MCF 10A (cell line): Measurements from ENCODE around the gene HMOX1. TPM values are rescaled to one million over a fixed set of nuclear protein-coding genes. Genes with fewer than 3 reads are reported as not detected.
A peak's percentile ranks its signal among the peaks of the same experiment; 100 is the strongest.

Source experiments
- BruUV-seq: library from RNA; stranded (reverse); fragments of 400-500 nt; replicated peaks from 2 replicates; lab custom pipeline; 2021; lab: Mats Ljungman, UMichigan
- CTCF ChIA-PET: fragments of 300-600 bp; sonication (Branson Sonifier 250); formaldehyde crosslinking; extraction: SDS; loops from one replicate; lab custom pipeline; 2021; ENCODE audit warnings: antibody characterized with exemption, inconsistent platforms; lab: Yijun Ruan, JAX
- POLR2A ChIA-PET: fragments of 300-600, 350-650 bp; sonication (Branson Sonifier 250); formaldehyde crosslinking; extraction: SDS; loops from one replicate; lab custom pipeline; 2020; ENCODE audit warnings: antibody characterized with exemption, inconsistent platforms; lab: Yijun Ruan, JAX
- DNase-seq: peaks from one replicate; pipeline ENCODE4 v3.0.0-alpha.2; 2018; ENCODE audit not compliant: unreplicated experiment
- H3K27ac Mint-ChIP-seq: one replicate; pipeline ENCODE4 v1.8.0; 2022; ENCODE audit warnings: mild to moderate bottlenecking, low read depth, mixed read lengths; ENCODE audit not compliant: unreplicated experiment
- H3K27me3 Mint-ChIP-seq: one replicate; pipeline ENCODE4 v1.8.0; 2022; ENCODE audit warnings: mixed read lengths; ENCODE audit not compliant: insufficient read depth, unreplicated experiment
- H3K36me3 Mint-ChIP-seq: one replicate; pipeline ENCODE4 v1.8.0; 2022; ENCODE audit warnings: mild to moderate bottlenecking, moderate library complexity, mixed read lengths; ENCODE audit not compliant: insufficient read depth, unreplicated experiment
- H3K4me1 Mint-ChIP-seq: one replicate; pipeline ENCODE4 v1.8.0; 2022; ENCODE audit warnings: mixed read lengths; ENCODE audit not compliant: insufficient read depth, unreplicated experiment
- H3K4me3 Mint-ChIP-seq: one replicate; pipeline ENCODE4 v1.8.0; 2022; ENCODE audit warnings: mild to moderate bottlenecking, moderate library complexity, mixed read lengths; ENCODE audit not compliant: unreplicated experiment
- H3K9me3 Mint-ChIP-seq: one replicate; pipeline ENCODE4 v1.8.0; 2022; ENCODE audit warnings: mixed read lengths; ENCODE audit not compliant: unreplicated experiment
- CTCF ChIP-seq: fragments of 200-600 bp; IDR thresholded peaks from one replicate; pipeline ENCODE4 v1.8.0; 2022; ENCODE audit warnings: antibody characterized with exemption, mild to moderate bottlenecking; ENCODE audit not compliant: unreplicated experiment
- intact Hi-C: fragments of 100-400 bp; cut with micrococcal nuclease; formaldehyde crosslinking; loops from 2 replicates; pipeline ENCODE4 v1.14.1; 2022
- microRNA-seq: library from miRNA; unstranded; fragments of <30 nt; microRNA quantifications from one replicate; pipeline ENCODE4 v1.2.0, GENCODE V29; 2022
- total RNA-seq: library from RNA; stranded (reverse); gene quantifications from 2 replicates; pipeline ENCODE4 v1.2.3, GENCODE V29; 2022

The HMOX1 gene
- total RNA-seq, 1 experiment from 2014 or later = 1.9 TPM

- peak; percentile 62 for DNase-seq
- Mint-ChIP-seq H3K27me3 (no peaks in the 10 kb centered on the region), H3K36me3 (no peaks in the 10 kb centered on the region), H3K4me1 (peaks cover 26% of the 10 kb centered on the region), H3K4me3 (no peak overlapping the region), H3K9me3 (peaks cover 12% of the 10 kb centered on the region), H3K27ac (no peak overlapping the region)
- intact Hi-C loops = no loop called here
- no TSS peak for BruUV-seq
- POLR2A ChIA-PET = no interaction called here
- CTCF ChIA-PET = no interaction called here
- no peak for TF ChIP-seq CTCF
Observed at GRCh38 chr22:35443338-35443737, 62.4 kb downstream of the HMOX1 start.

Small RNA genes within 50 kb of the gene (microRNA-seq; reads per million reads assigned to microRNA genes)
- gene MIR3909 (3.0 reads per million, percentile 22 among the genes with 10 or more reads in this experiment), gene MIR6069 (not detected)

Other genes starting within 250 kb of the HMOX1 start
- gene HMGXB4, start 123.6 kb upstream of the HMOX1 start, total RNA-seq = 27.2 and 30.2 TPM in 2 replicates
- 28.2 and 41.9 TPM in 2 replicates for gene TOM1, start 81.2 kb upstream of the HMOX1 start, total RNA-seq
- 26.2 and 35.0 TPM in 2 replicates for gene MCM5, start 19.0 kb downstream of the HMOX1 start, total RNA-seq
- gene RASD2, start 159.7 kb downstream of the HMOX1 start, total RNA-seq = not detected in 2 replicates
- not detected in 2 replicates for gene MB, start 236.2 kb downstream of the HMOX1 start, total RNA-seq